K562 (cell line): Measurements from ENCODE around the gene ZFP30. TPM values are rescaled to one million over a fixed set of nuclear protein-coding genes. Genes with fewer than 3 reads are reported as not detected.

ENCODE experiments used
- HCFC1 ChIP-seq: IDR thresholded peaks from 2 replicates; pipeline ENCODE4 v1.6.1; 2012; ENCODE audit warnings: low read depth, low read length, improper control_type of control experiment
- HDAC6 ChIP-seq: IDR thresholded peaks from 2 replicates; pipeline ENCODE4 v1.6.1; 2012; ENCODE audit warnings: low read depth, mild to moderate bottlenecking, control low read depth, inconsistent platforms, low read length, moderate library complexity
- ILF3 ChIP-seq: fragments of 450-650 bp; IDR thresholded peaks from 2 replicates; pipeline ENCODE4 v1.6.1; 2018; ENCODE audit warnings: antibody characterized with exemption, mild to moderate bottlenecking, moderate library complexity, borderline replicate concordance
- L3MBTL2 ChIP-seq: fragments of 450-650 bp; IDR thresholded peaks from 2 replicates; pipeline ENCODE4 v1.6.1; 2016; ENCODE audit warnings: mild to moderate bottlenecking, moderate library complexity
- MTA3 ChIP-seq: fragments of 450-650 bp; formaldehyde crosslinking; IDR thresholded peaks from 2 replicates; pipeline ENCODE4 v1.6.1; 2017; ENCODE audit warnings: mild to moderate bottlenecking, borderline replicate concordance
- PHB2 ChIP-seq: fragments of 450-650 bp; IDR thresholded peaks from 2 replicates; pipeline ENCODE4 v1.6.1; 2017; ENCODE audit warnings: low read depth
- PHF20 ChIP-seq: fragments of 450-650 bp; IDR thresholded peaks from 2 replicates; pipeline ENCODE4 v1.6.1; 2018; ENCODE audit not compliant: partially characterized antibody
- PHF8 ChIP-seq: fragments of 200-600 bp; sonication (generic); IDR thresholded peaks from 2 replicates; pipeline ENCODE4 v1.6.1; 2012; ENCODE audit warnings: mixed run types, mild to moderate bottlenecking, inconsistent platforms, low read length, moderate library complexity, borderline replicate concordance
- POLR2AphosphoS2 ChIP-seq: IDR thresholded peaks from 2 replicates; pipeline ENCODE4 v1.6.1; 2012; ENCODE audit warnings: low read length, improper control_type of control experiment
- SMAD4 ChIP-seq: fragments of 250-450 bp; sonication (Bioruptor Pico); conservative IDR thresholded peaks from 2 replicates; pipeline ENCODE4 v1.8.0; 2021; ENCODE audit warnings: inconsistent platforms, mild to moderate bottlenecking, moderate library complexity
- U2AF1 ChIP-seq: fragments of 200-400 bp; formaldehyde crosslinking; optimal IDR thresholded peaks from 2 replicates; pipeline ENCODE3; 2017; ENCODE audit warnings: mild to moderate bottlenecking, low read depth, low read length, moderate library complexity
- ZNF232 ChIP-seq: sonication (generic); formaldehyde crosslinking; IDR thresholded peaks from 2 replicates; pipeline ENCODE4 v1.8.0; 2022; ENCODE audit warnings: mild to moderate bottlenecking, missing genetic modification reagents
- polyA plus RNA-seq, 8 experiments: library from polyadenylated mRNA; depleted of rRNA in 4 of 8; stranded (reverse) in 5 of 8; unstranded in 3 of 8; fragments of >200 nt; fragmentation: Nextera tagmentation in 2 of 8; fragmentation: Illumina TruSeq in 1 of 8; extraction: Ambion mirVana in 2 of 8; extraction: Trizol in 1 of 8; gene quantifications; 2 replicates each; pipeline versions ENCODE4 v1.2.1 to v1.2.3, GENCODE V29; 2011 to 2014; ENCODE audit warnings: inconsistent platforms in 1 of 8, missing spikeins in 1 of 8
- total RNA-seq, 7 experiments: library from RNA; depleted of rRNA in 6 of 7; stranded (reverse); fragments of >200 nt in 6 of 7; fragmentation: Illumina TruSeq in 2 of 7; extraction: Trizol in 2 of 7; gene quantifications; 2 replicates each; pipeline versions ENCODE4 v1.2.1 to v1.2.3, GENCODE V29; 2011 to 2021; ENCODE audit warnings: low replicate concordance in 1 of 7
- TF ChIP-seq, protein P1 (sequence below): fragments of 450-650 bp; IDR thresholded peaks from 2 replicates; pipeline ENCODE4 v1.6.1; 2017; ENCODE audit warnings: antibody characterized with exemption, mild to moderate bottlenecking
- TF ChIP-seq, protein P2 (sequence below), 2 experiments: fragments of 450-650 bp; conservative IDR thresholded peaks; 2 replicates each; pipeline ENCODE4 v1.6.1; 2017; ENCODE audit warnings: mild to moderate bottlenecking in 2 of 2, moderate library complexity in 2 of 2

The ZFP30 gene
- total and polyA plus RNA-seq, 9 of the 15 experiments (the other 6 are each of a cell fraction or from before 2014, with no cell fraction given), result 1.1 to 11.3 (median 4.9) TPM

DNA sequence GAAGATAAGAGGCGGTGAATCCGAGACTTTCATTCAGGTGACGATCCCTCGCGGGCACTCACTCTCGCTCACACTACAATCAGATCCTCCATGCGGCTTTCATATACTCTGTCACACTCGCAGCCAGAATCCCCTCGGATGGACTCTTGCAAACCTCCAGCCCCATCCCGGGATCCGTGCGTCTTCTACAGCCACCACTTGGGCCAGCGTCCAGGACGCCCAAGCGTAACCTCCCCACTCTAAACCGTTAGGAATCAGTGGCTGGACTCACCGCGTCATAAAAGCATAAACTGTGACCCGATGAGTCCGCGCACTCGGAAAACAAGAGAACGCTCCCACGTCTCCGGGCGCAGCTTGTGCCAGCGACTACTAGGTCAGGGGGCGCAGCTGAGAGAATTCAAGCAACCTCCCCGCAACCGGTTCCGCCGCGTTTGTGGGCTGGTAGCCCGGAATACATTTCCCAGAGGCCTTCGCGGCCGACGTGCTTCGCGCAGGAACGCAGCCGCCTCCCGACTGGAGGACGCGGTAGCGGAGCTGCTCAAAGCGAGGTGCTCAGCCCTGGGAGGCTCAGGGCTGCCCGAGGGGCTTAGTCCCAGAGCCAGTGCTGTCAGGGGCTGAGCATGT lies 36.7 kb upstream of the ZFP30 start (continued):
- TF ChIP-seq, protein P1, sequence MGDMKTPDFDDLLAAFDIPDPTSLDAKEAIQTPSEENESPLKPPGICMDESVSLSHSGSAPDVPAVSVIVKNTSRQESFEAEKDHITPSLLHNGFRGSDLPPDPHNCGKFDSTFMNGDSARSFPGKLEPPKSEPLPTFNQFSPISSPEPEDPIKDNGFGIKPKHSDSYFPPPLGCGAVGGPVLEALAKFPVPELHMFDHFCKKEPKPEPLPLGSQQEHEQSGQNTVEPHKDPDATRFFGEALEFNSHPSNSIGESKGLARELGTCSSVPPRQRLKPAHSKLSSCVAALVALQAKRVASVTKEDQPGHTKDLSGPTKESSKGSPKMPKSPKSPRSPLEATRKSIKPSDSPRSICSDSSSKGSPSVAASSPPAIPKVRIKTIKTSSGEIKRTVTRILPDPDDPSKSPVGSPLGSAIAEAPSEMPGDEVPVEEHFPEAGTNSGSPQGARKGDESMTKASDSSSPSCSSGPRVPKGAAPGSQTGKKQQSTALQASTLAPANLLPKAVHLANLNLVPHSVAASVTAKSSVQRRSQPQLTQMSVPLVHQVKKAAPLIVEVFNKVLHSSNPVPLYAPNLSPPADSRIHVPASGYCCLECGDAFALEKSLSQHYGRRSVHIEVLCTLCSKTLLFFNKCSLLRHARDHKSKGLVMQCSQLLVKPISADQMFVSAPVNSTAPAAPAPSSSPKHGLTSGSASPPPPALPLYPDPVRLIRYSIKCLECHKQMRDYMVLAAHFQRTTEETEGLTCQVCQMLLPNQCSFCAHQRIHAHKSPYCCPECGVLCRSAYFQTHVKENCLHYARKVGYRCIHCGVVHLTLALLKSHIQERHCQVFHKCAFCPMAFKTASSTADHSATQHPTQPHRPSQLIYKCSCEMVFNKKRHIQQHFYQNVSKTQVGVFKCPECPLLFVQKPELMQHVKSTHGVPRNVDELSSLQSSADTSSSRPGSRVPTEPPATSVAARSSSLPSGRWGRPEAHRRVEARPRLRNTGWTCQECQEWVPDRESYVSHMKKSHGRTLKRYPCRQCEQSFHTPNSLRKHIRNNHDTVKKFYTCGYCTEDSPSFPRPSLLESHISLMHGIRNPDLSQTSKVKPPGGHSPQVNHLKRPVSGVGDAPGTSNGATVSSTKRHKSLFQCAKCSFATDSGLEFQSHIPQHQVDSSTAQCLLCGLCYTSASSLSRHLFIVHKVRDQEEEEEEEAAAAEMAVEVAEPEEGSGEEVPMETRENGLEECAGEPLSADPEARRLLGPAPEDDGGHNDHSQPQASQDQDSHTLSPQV, result peak; percentile 71
- TF ChIP-seq PHF20 (no peak), HCFC1 (peak; percentile 68), HDAC6 (no peak), MTA3 (peak; percentile 69; the same call in 1 of the 2 replicates), PHB2 (no peak), ILF3 (no peak), PHF8 (peak; percentile 12; the same call in 1 of the 2 replicates), ZNF232 (CRISPR knock-in tag) (no peak), SMAD4 (CRISPR knock-in tag) (no peak), POLR2AphosphoS2 (no peak), U2AF1 (no peak), L3MBTL2 (peak; percentile 74)
- TF ChIP-seq, protein P2, sequence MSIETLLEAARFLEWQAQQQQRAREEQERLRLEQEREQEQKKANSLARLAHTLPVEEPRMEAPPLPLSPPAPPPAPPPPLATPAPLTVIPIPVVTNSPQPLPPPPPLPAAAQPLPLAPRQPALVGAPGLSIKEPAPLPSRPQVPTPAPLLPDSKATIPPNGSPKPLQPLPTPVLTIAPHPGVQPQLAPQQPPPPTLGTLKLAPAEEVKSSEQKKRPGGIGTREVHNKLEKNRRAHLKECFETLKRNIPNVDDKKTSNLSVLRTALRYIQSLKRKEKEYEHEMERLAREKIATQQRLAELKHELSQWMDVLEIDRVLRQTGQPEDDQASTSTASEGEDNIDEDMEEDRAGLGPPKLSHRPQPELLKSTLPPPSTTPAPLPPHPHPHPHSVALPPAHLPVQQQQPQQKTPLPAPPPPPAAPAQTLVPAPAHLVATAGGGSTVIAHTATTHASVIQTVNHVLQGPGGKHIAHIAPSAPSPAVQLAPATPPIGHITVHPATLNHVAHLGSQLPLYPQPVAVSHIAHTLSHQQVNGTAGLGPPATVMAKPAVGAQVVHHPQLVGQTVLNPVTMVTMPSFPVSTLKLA (conservative IDR thresholded peaks at IDR 0.05), result peak in 1 of 2 experiments; percentile 43; a peak in 1 of 4 replicates
